CD4-positive, alpha-beta T cell treated with Interleukin-15 for 4 hours (primary cell): ENCODE measurements around the gene CATSPER4.
A peak's percentile ranks its signal among the peaks of the same experiment; 100 is the strongest.
"Not testable (repeated sequence)": the region's sequence is repeated elsewhere in the genome, so short reads cannot be mapped to it uniquely, and the experiment has no call there.

Source experiments
- DNase-seq: peaks from one replicate; pipeline ENCODE4 v3.0.0-alpha.2; 2020; ENCODE audit warnings: low spot score

CATSPER4 gene

DNA sequence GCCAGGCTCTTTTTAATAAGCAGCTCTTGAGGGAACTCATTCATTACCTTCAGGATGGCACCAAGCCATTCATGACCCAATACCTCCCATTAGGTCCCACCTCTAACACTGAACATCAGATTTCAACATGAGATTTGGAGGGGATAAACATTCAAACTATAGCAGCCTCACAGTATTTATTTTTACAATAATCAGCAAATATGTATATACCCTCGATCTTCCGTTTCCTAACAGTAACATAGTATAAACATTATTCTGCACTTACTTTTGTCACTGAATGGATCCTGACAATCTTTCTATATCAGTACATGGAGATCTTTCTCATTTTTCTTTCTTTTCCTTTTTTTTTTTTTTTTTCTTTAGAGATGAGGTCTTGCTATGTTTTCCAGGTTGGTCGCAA lies 5.4 kb downstream of the CATSPER4 start:
- no peak for DNase-seq

- no peak for DNase-seq
Measured at GRCh38 chr1:26197301-26197700, 6.9 kb downstream of the CATSPER4 start.

DNA sequence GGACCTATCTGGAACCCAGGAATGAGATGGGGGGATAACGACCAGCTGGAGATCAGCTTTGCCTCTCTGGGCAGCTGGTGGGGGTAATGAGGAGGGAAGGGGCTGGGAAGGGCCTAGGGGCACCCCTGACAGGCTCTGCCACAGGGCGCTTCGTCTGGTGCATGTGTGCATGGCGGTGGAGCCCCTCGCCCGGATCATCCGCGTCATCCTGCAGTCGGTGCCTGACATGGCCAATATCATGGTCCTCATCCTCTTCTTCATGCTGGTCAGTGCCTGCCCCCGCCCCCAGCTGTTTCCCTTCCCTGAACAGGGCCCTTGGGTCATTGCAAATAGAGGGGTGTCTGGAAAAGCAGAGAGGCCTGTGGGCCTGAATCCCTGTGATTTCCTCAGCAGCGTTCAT lies 7.4 kb downstream of the CATSPER4 start:
- DNase-seq: no peak

- DNase-seq: no peak
Measured at GRCh38 chr1:26200413-26200812, 10.0 kb downstream of the CATSPER4 start.

DNA sequence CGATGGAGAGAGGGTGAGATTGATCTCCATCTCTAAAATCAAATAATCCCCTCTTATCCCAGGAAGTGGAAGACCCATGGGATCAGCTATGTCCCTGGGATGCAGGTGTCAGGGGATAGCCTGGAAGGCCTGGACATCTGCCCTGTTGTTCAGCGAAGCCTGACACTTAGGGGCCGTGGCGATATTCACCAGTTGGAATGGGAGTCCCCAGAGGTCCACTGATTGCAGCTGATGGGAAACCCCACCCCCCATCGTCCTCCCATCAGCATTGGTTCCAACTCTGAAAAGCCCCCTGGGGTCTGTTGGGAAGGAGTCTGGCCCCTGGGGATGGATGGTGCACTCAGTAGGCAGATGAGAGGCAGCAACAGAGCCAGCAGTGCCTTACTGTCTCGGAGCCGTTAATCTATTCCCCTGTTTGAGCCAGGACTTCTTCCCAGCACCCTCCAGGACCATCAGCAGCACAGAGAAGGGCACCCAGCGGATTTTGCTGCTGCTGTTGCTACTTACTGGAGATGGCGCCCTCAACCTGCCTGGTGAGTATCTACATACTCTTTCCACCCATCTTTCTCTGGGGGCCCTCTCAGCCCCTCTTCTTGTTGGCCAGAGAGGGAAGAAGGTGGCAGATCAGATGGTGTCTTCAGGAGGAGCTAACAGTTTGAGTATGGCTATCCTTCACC lies 13.4 kb downstream of the CATSPER4 start:
- DNase-seq: no peak

DNA sequence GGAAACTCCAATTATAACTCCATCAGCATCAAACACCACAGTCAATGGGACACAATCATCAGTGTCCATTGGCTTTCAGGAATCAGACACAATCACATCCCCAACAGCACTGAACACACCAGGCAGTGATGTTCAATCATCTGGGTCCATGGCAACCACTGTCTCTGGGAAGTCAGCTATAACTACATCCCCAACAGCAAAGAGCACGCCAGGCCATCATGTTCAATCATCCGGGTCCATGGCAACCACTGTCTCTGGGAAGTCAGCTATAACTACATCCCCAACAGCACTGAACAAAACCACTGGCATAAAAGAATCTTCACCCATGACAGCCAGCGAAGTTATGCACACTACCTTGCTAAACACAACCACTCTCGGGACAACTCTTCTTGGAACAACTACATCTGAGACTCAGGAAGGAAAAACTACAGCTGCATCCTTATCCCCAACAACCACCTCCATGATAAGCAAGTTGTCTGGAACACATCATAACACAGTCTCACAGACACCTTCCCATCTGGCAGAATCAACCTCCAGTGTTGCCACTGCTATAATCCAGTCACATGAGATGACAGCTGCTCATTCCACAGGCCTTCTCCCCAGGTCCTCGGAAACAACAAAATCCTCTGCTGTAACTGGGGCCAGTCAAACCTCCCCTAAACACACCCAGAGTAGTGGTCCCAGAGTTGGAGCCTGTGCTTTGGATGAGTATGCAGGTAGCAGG lies 19.9 kb downstream of the CATSPER4 start:
- no peak for DNase-seq

DNA sequence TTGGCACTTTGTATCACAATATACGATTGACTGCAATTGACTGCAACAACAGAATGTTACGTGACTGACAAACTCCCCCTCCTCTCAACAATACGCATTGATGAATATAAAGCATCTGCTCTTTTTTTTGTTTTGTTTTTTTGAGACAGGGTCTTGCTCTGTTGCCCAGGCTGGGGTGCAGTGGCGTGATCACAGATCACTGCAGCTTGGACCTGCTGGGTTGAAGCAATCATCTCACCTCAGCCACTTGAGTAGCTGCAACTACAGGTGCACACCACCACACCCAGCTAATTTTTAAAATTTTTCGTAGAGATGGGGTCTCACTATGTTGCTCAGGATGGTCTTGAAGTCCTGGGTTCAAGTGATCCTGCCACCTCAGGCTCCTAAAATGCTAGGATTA lies 22.3 kb downstream of the CATSPER4 start:
- DNase-seq: no peak

DNA sequence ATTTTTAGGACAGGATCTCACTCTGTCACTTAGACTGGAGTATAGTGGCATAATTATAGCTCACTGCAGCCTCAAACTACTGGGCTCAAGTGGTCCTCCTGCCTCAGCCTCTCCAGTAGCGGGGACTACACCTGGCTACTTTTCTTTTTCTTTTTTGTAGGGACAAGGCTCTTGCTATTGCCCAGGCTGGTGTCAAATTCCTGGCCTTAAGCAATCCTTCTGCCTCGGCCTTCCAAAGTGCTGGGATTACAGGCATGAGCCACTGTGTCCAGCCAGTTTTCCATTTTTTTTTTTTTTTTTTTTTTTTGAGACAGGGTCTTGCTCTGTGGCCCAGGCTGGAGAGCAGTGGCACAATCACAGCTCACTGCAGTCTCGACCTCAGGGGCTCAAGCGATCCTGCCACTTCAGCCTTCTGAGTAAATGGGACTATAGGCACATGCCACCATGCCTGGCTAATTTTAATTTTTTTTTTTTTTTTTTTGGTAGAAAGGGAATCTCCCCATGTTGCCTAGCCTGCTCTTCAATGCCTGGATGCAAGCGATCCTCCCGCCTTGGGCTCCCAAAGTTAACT lies 23.0 kb downstream of the CATSPER4 start:
- no peak for DNase-seq

DNA sequence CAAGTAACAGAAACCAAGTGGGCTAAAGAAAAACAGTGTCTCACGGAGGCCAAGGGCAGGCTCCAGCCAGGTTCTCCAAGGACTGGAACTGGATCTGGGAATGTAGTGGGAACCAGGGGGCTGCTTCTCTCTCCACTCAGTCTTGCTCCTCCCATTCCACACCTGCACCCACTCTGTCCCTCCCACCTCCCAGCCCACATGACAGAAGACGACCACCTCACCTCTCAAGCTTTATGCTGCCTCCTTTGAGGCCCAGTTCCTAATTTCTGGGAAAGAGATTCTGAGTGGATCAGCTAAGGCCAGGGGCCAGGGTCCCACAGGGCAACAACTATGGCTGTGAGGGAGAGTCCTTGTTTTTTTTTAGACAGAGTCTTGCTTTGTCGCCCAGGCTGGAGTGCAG lies 24.8 kb downstream of the CATSPER4 start:
- no peak for DNase-seq

DNA sequence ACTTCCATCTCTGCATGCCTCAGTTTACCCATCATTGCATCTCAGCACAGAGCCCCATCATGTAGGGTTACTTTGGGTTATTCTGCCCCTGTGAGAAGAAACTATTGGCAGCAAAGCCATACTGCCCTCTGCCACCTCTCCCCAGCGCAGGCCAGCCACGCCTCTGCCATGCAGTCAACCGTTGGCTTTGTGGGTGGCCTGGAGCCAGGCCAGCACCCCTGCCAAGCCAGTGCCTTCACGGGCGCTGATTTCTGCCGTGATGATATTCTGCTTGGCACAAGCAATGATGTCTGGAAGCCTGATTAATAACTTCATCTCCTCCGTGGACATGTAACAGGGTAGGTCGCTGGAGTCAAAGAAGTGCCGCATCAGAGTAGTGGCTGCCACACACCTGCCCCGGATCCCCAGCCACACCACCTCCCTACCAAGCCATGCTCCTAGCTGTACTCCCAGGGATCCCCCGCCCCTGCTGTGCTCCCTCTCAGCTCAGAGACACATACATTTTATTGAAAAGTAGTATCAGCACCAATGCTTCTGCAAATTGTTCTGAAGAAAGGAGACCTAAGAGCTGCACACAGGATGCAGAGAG lies 28.6 kb downstream of the CATSPER4 start:
- no peak for DNase-seq

- no peak for DNase-seq
Measured at GRCh38 chr1:26220199-26220912, 30.0 kb downstream of the CATSPER4 start.

DNA sequence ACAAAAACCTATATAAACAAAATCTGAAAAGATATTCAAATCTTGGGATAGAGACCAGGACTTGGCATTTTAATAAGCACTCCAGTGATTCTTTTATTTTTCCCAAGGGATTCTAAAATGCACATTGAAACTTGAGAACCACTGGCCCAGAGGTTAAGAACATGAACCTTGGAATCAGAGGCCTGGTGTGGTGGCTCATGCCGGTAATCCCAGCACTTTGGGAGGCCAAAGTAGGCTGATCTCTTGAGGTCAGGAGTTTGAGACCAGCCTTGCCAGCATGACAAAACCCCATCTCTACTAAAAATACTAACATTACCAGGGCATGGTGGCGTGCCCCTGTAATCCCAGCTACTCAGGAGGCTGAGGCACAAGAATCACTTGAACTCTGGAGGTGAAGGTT lies 30.7 kb downstream of the CATSPER4 start:
- DNase-seq: no peak

DNA sequence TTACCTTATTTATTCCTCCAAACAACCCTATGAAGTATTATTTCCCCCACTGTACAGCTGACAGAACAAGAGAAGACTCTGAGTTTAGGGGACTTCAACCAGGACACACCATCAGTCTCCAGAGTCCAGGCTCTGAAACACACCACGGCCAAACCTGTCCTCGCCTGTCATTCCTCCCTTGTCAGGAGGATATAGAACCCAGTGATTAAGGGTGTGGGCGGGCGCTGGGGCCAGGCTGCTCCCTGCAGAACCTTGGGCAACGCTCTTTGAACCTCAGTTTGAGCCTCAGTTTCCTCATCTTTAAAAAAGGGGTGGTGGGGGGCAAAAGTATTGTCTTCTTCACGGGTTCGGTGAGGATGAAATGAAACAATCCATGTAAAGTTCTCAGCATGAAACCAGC lies 34.2 kb downstream of the CATSPER4 start:
- DNase-seq: no peak

DNA sequence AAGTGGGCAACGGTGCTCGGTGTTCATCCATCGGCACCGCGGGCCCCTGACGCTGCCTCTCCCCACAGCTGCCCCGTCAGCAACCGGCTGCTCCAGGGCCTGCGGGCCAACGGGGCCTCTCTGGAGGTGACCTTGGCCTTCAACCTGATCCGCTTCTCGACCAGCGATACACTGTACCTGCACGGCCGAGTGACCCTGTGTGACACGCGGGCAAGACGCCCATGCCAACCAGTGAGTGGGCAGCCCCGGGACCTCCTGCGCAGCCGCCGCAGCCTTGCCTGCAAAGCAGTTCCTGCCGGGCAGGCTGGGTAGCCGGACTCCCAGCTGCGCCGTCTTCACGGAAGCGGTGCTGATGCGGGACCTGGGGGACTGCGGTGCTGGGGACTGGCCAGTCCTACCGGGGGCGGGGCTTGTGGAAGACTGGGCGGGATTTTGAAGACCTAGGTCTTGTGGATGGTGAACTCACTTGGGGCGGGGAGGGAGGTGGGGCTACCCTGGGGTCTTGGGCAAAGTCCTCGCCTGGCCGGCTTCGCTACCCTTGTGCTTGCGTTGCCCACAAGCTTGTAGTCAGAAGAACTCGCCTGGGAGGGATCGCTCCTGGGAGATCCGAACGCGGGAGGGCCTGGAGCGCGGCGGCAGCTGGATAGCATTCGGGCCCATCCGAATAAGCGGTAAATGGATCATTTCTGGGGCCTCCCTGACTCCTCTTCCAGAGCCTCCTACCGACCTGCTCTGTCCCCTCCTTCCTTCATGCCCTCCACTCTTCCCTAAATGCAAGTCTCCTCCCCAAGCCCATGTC lies 34.8 kb downstream of the CATSPER4 start:
- DNase-seq: peak; percentile 28

DNA sequence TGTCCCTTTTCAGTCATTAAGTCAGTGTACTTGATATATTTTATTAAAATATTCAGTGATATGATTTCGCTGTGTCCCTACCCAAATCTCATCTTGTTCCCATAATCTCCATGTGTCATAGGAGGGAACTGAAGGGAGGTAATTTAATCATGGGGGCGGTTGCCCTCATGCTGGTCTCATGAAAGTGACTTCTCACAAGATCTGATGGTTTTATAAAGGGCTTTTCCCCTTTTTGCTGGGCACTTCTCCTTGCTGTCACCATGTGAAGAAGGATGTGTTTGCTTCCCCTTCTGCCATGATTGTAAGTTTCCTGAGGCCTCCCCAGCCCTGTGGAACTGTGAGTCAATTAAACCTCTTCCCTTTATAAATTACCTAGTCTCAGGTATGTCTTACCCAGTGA lies 40.3 kb downstream of the CATSPER4 start:
- DNase-seq: not testable (repeated sequence)

DNA sequence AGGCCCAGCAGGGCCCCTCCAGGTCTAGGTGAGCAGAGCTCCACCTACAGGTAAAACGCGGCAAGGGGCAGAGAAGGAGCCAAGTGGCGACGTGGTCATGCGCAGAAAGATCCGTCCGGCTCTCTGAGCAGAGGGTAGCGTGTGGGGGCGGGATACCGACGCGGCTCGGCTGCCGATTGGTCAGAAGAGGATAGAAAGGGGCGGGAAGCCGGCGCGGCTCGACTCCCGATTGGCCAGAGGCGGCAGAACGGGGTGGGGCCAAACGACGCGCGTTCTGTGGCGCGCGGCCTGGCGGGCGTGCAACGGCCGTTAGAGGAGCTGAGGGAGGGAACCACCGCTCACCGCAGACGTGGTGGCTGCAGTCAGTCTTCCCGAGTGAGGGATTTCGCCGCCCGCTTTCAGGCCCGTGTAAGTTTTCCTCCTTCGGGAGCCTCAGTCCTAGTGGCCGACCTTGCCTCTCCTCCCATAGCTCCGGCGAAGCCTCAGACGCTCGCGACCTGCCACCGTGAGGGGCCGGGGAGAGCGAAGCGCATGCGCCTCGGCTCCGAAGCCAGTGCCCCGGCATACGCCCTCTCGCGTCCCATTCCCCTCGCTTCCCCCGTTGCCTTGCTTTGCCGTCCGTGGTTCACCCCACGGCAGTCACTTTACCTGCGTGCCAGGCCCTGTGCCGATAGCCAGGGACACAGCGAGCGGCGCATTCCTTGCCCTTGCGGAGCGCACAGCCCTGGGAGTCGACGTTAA lies 43.7 kb downstream of the CATSPER4 start, which contains the start of gene CEP85:
CEP85 (plus strand) TSS at position 298 of the 741 bp plus-strand sequence. CDS start 5,584 bp downstream, outside the sequence.
- DNase-seq: peak; percentile 98

GRCh38 chr1:26234644-26235370 lies 44.4 kb downstream of the CATSPER4 start:
- DNase-seq: peak; percentile 19

- no peak for DNase-seq
Measured at GRCh38 chr1:26237230-26237966, 47.0 kb downstream of the CATSPER4 start.

GRCh38 chr1:26239936-26240335 lies 49.5 kb downstream of the CATSPER4 start:
- no peak for DNase-seq
